Camera-type eye (tissue), 1 donor: Measurements from ENCODE around the gene P4HA1. TPM values are rescaled to one million over a fixed set of nuclear protein-coding genes. Genes with fewer than 3 reads are reported as not detected.

Experiments
- total RNA-seq: library from RNA; depleted of rRNA; stranded (reverse); fragments of >200 nt; gene quantifications from one replicate; pipeline ENCODE4 v1.2.3, GENCODE V29; 2014

The P4HA1 gene
- total RNA-seq, result 107 TPM

GRCh38 chr10:73096449-73097304 is at the start of gene P4HA1:
P4HA1 (minus strand) TSS chr10:73096866; CDS start chr10:73074883, 21,983 bp downstream.

DNA sequence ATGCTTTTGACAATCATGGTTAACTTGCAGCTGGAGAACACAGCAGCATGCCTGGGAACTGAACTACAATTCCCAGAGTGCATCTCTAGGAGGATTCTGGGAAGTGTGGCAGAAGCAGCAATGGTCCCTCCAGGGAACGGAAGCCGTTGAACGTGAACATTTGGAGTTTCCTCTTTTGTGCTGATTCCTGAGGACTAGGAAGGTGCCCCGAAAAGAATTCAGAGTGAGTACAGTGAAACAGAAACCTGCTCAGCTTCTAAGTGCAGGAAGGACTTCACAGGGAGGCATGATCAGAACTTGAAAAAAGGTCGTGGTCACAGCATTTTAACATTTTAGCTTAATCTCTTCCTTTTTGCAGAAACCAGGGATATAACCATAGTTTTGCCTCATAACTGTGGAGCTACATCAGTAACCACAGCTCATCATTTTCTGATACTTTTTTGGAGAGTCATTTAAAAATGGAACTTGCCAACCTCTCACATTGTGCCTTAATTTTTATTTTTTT is 13.7 kb upstream of the P4HA1 start, which contains the start of gene NUDT13:
Gene NUDT13, plus strand, starts transcription at position 111 of the 505 bp plus-strand sequence. CDS start 3,911 bp downstream, outside the sequence.

Other genes with a start within 250 kb of the P4HA1 start
- 1.6 TPM for gene OIT3, start 203.1 kb downstream of the P4HA1 start, total RNA-seq
- not detected for gene PLA2G12B, start 142.1 kb downstream of the P4HA1 start, total RNA-seq
- gene NUDT13, start 13.6 kb upstream of the P4HA1 start, total RNA-seq, result 1.5 TPM
- gene ECD, start 71.1 kb upstream of the P4HA1 start, total RNA-seq, result 42.8 TPM
- gene FAM149B1, start 71.3 kb upstream of the P4HA1 start, total RNA-seq, result 33.8 TPM
- gene DNAJC9, start 150.4 kb upstream of the P4HA1 start, total RNA-seq, result 34.0 TPM
- gene MRPS16, start 155.8 kb upstream of the P4HA1 start, total RNA-seq, result 53.2 TPM